ENCODE measurements around the gene ACY1.
A peak's percentile ranks its signal among the peaks of the same experiment; 100 is the strongest.

ACY1 gene

GRCh38 chr3:51949121-51949520 is 34.2 kb upstream of the ACY1 start (continued):
- TF ChIP-seq PRDM6 (tag by site-specific recombination; IDR thresholded peaks at IDR 0.05), result no peak

- ChIA-PET POLR2A (no interaction called here), CTCF (interaction anchor here (2.6 kb wide), 1 partner anchor 9 kb away, joined by 10 read pairs; the partner anchor contains the start of genes PARP3 and RRP9)
- no peaks in the 10 kb centered on the region for H3K4me1 ChIP-seq (ENCODE audit: control insufficient read depth, insufficient read depth, low read length)
- H3K36me3 ChIP-seq (ENCODE audit: control insufficient read depth in 2 of 2, insufficient read depth in 1 of 2, low read length in 2 of 2), result peaks cover 0 to 6% of the 10 kb centered on the region in 2 experiments; a peak in 1 of 3 replicates
- H3K9me3 ChIP-seq (ENCODE audit: control insufficient read depth, insufficient read depth, low read depth, low read length), result no peaks in the 10 kb centered on the region
- TF ChIP-seq ZNF266 (tag by site-specific recombination; IDR thresholded peaks at IDR 0.05; ENCODE audit: low read depth), result no peak
- no peak for TF ChIP-seq ZSCAN16 (tag by site-specific recombination; IDR thresholded peaks at IDR 0.05)
- no peak for TF ChIP-seq ZNF416 (tag by site-specific recombination; IDR thresholded peaks at IDR 0.05)
- H3K4me3 ChIP-seq (ENCODE audit: low read depth, low read length), result no peak overlapping the region
- no peak overlapping the region for H3K27ac ChIP-seq (ENCODE audit: extremely low read depth, low read depth, low read length)
Observed at GRCh38 chr3:51950899-51951298, 32.4 kb upstream of the ACY1 start.

- Histone ChIP-seq H3K36me3 (ENCODE audit: control insufficient read depth in 2 of 2, insufficient read depth in 1 of 2, low read length in 2 of 2) (peaks cover 0 to 15% of the 10 kb centered on the region in 2 experiments; a peak in 1 of 3 replicates), H3K9me3 (ENCODE audit: control insufficient read depth, insufficient read depth, low read depth, low read length) (no peaks in the 10 kb centered on the region), H3K4me1 (ENCODE audit: control insufficient read depth, insufficient read depth, low read length) (no peaks in the 10 kb centered on the region), H3K4me3 (ENCODE audit: low read depth, low read length) (no peak overlapping the region), H3K27ac (ENCODE audit: extremely low read depth, low read depth, low read length) (no peak overlapping the region)
- TF ChIP-seq SCRT2 (tag by site-specific recombination; IDR thresholded peaks at IDR 0.05) (0 out of 2 replicates have a peak, but pooled peaks have one; percentile 19), ZNF776 (tag by site-specific recombination; IDR thresholded peaks at IDR 0.05; ENCODE audit: borderline replicate concordance) (no peak), KLF1 (tag by site-specific recombination; IDR thresholded peaks at IDR 0.05) (no peak), GFI1B (tag by site-specific recombination; IDR thresholded peaks at IDR 0.05) (no peak), ZBTB21 (tag by site-specific recombination; IDR thresholded peaks at IDR 0.05) (peak; percentile 10; the same call in 1 of the 2 replicates), ZFHX2 (tag by site-specific recombination; conservative IDR thresholded peaks at IDR 0.05) (no peak), INSM2 (tag by site-specific recombination; IDR thresholded peaks at IDR 0.05) (no peak), ZNF629 (tag by site-specific recombination; IDR thresholded peaks at IDR 0.05) (peak; percentile 67), ZEB2 (tag by site-specific recombination; IDR thresholded peaks at IDR 0.05) (0 out of 2 replicates have a peak, but pooled peaks have one; percentile 46), HOXC10 (CRISPR knock-in tag; IDR thresholded peaks at IDR 0.05) (no peak), ZIC2 (tag by site-specific recombination; IDR thresholded peaks at IDR 0.05) (peak; percentile 31; the same call in 1 of the 2 replicates), ZNF10 (tag by site-specific recombination; IDR thresholded peaks at IDR 0.05) (no peak), ATF2 (tag by site-specific recombination; IDR thresholded peaks at IDR 0.05; ENCODE audit: low read depth) (no peak), TRIM28 (IDR thresholded peaks at IDR 0.05; ENCODE audit: borderline replicate concordance, low read length) (no peak), OSR2 (tag by site-specific recombination; IDR thresholded peaks at IDR 0.05) (no peak), GLIS1 (tag by site-specific recombination; IDR thresholded peaks at IDR 0.05) (peak; percentile 30; the same call in 1 of the 2 replicates), WT1 (tag by site-specific recombination; IDR thresholded peaks at IDR 0.05) (no peak), ZSCAN5A (tag by site-specific recombination; IDR thresholded peaks at IDR 0.05) (no peak)
- ChIA-PET CTCF (interaction anchor here (0.6 to 2.8 kb wide), 2 partner anchors 11 to 20 kb away, joined by 3 to 6 read pairs; partner anchors contain the start of genes PARP3 and RRP9), POLR2A (interaction anchor here (0.7 to 1.2 kb wide), 2 partner anchors 29 to 39 kb away, joined by 3 to 4 read pairs; partner anchors contain the start of gene ACY1)
Observed at GRCh38 chr3:51953445-51953844, 29.9 kb upstream of the ACY1 start.

All from HEK293 (cell line).